HFFc6 (cell line): ENCODE measurements around the gene ST6GALNAC4. TPM values are rescaled to one million over a fixed set of nuclear protein-coding genes. Genes with fewer than 3 reads are reported as not detected.

ENCODE experiments used
- DNase-seq: peaks from one replicate; pipeline ENCODE4 v3.0.0-alpha.2; 2018
- H3K27ac Mint-ChIP-seq: 2 replicates; pipeline ENCODE4 v1.8.0; 2020; ENCODE audit warnings: mild to moderate bottlenecking, mixed read lengths
- H3K27me3 Mint-ChIP-seq: 2 replicates; pipeline ENCODE4 v1.8.0; 2021; ENCODE audit warnings: mild to moderate bottlenecking, moderate library complexity, mixed read lengths; ENCODE audit not compliant: insufficient read depth
- H3K36me3 Mint-ChIP-seq: 2 replicates; pipeline ENCODE4 v1.8.0; 2021; ENCODE audit warnings: low read depth, mixed read lengths
- H3K4me1 Mint-ChIP-seq: 2 replicates; pipeline ENCODE4 v1.8.0; 2020; ENCODE audit warnings: low read depth, mixed read lengths
- H3K4me3 Mint-ChIP-seq: 2 replicates; pipeline ENCODE4 v1.8.0; 2020; ENCODE audit warnings: mild to moderate bottlenecking, moderate library complexity, mixed read lengths
- H3K9me3 Mint-ChIP-seq: 2 replicates; pipeline ENCODE4 v1.8.0; 2020; ENCODE audit warnings: mild to moderate bottlenecking, mixed read lengths
- CTCF ChIP-seq: fragments of 200-600 bp; sonication (generic); IDR thresholded peaks from 2 replicates; pipeline ENCODE4 v1.5.0; 2021; ENCODE audit warnings: antibody characterized with exemption, mild to moderate bottlenecking
- total RNA-seq, 6 experiments: library from RNA; stranded (reverse); fragmentation: NEBNext Ultra II Directional; extraction: Animal tissue kit (Norgen Biotek cat#: 25700); gene quantifications; 2 replicates in 1 of 6; 3 replicates in 5 of 6; pipeline ENCODE4 v1.2.3, GENCODE V29; 2021

Gene ST6GALNAC4
- total RNA-seq, 6 experiments from 2014 or later, result 22.9 to 33.4 (median 27.7) TPM

- Mint-ChIP-seq H3K27me3 (no peaks in the 10 kb centered on the region; the same call in 1 of the 2 replicates), H3K36me3 (peaks cover 8% of the 10 kb centered on the region), H3K27ac (no peak overlapping the region; the same call in 1 of the 2 replicates), H3K4me3 (no peak overlapping the region), H3K9me3 (no peaks in the 10 kb centered on the region), H3K4me1 (peaks cover 36% of the 10 kb centered on the region)
- no peak for DNase-seq
- TF ChIP-seq CTCF, result no peak
Measured at GRCh38 chr9:127961613-127962155, 44.8 kb upstream of the ST6GALNAC4 start.

- Mint-ChIP-seq H3K27ac (no peak overlapping the region), H3K27me3 (no peaks in the 10 kb centered on the region; the same call in 1 of the 2 replicates), H3K4me3 (no peak overlapping the region), H3K36me3 (peaks cover 8% of the 10 kb centered on the region), H3K9me3 (no peaks in the 10 kb centered on the region), H3K4me1 (peaks cover 31% of the 10 kb centered on the region)
- no peak for DNase-seq
- no peak for TF ChIP-seq CTCF
Measured at GRCh38 chr9:127961155-127961490, 44.3 kb upstream of the ST6GALNAC4 start.

GRCh38 chr9:127960410-127961154 lies 43.7 kb upstream of the ST6GALNAC4 start:
- peaks cover 29% of the 10 kb centered on the region for H3K4me1 Mint-ChIP-seq
- no peaks in the 10 kb centered on the region for H3K9me3 Mint-ChIP-seq
- H3K27me3 Mint-ChIP-seq, result no peaks in the 10 kb centered on the region; the same call in 1 of the 2 replicates
- no peak for TF ChIP-seq CTCF
- H3K27ac Mint-ChIP-seq, result peak overlapping the region; percentile 28; the same call in 1 of the 2 replicates
- peaks cover 8% of the 10 kb centered on the region for H3K36me3 Mint-ChIP-seq
- no peak overlapping the region for H3K4me3 Mint-ChIP-seq
- DNase-seq, result no peak

- Mint-ChIP-seq H3K27ac (peak overlapping the region; percentile 28), H3K9me3 (no peaks in the 10 kb centered on the region), H3K36me3 (peaks cover 8% of the 10 kb centered on the region), H3K4me3 (no peak overlapping the region), H3K4me1 (peaks cover 27% of the 10 kb centered on the region), H3K27me3 (no peaks in the 10 kb centered on the region; the same call in 1 of the 2 replicates)
- DNase-seq, result no peak
- no peak for TF ChIP-seq CTCF
Measured at GRCh38 chr9:127959841-127960409, 43.1 kb upstream of the ST6GALNAC4 start.

GRCh38 chr9:127959398-127959797 lies 42.6 kb upstream of the ST6GALNAC4 start:
- no peak for DNase-seq
- Mint-ChIP-seq H3K36me3 (peaks cover 8% of the 10 kb centered on the region), H3K27ac (no peak overlapping the region), H3K9me3 (no peaks in the 10 kb centered on the region), H3K4me1 (peaks cover 26% of the 10 kb centered on the region), H3K27me3 (no peaks in the 10 kb centered on the region; the same call in 1 of the 2 replicates), H3K4me3 (no peak overlapping the region)
- no peak for TF ChIP-seq CTCF
